GM19239 (cell line): Measurements from ENCODE around the gene NSUN7.

ENCODE experiments used
- DNase-seq: peaks from one replicate; pipeline ENCODE4 v3.0.0; 2011; ENCODE audit warnings: low spot score; ENCODE audit not compliant: insufficient read length
- FAIRE-seq: peaks from 2 replicates; lab custom pipeline; 2011; peaks lifted over from hg19 to GRCh38; lab: Jason Lieb, UNC

Gene NSUN7

DNA sequence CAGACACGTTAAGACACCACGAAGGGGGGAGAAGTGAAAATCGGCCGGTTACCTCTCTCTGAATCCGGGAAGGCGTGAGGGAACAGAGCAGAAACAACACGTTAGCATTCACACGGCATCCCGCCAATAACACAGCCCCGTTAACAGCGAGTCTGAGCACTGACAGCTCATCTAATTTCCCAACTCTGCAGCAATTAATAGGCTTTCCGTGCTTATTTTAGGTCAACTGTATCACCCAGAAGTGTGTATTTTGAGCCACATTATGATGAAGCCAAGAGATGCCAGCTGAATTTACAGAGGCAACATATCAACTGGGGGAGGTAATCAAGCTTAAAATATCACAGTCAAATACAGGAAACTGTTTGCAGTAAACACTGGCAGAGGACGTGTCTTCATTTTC is 92.6 kb downstream of the NSUN7 start:
- FAIRE-seq = no peak

DNA sequence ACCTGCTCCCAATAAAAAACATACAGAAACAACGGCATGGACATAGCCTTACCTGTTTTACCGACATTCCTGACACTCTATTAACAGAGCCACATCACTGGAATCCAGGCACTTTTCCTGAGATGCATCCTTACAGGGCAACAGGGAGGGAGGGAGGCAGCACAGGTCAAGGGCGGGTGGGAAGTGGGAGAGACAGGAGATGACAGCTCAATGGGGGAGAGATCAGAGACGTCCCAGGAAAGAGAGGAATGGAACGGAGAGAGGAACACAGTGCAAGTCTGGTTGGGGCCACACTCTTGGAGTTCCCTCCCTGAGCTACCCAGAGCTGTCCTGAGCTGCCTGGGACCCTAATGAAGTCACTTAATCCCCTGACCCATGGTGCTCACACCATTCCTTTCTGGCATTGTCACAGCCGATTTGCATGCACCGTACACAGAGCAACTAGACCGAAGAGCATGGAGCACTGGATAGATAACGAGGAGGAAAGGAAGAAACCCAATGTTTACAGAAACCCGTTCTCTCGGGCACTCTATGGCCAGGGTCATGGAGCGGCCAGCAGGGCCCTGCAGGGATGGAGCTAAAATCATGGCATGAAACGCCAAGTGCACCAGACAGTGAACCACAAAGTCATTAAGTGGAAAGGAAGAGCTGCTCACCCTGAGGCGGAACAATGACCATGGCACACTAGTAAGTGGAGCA is 93.1 kb downstream of the NSUN7 start:
- no peak for FAIRE-seq

More for the DNA sequence above, 92.6 kb downstream of the NSUN7 start:
- DNase-seq = no peak

DNA sequence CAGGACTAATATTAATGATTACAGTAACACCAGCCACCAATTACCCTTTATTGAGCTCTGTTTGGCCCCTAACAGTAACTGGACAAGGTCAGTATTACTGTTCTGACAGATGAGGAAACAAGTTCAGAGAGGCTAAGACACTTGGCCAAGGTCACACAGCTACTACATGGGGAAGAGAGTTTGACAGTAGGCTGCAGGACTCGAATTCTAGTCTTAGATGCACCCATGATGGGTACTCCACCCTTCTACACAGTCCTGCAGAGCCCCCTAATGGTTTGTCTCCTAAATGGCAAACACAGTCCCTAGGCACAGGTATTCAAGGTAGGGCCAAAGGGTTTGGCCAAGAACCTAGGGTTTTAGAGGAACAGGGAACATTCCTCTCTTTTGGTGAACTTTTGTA is 93.9 kb downstream of the NSUN7 start:
- peak; percentile 18 for FAIRE-seq
- no peak for DNase-seq

More for the DNA sequence above, 93.1 kb downstream of the NSUN7 start:
- no peak for DNase-seq

DNA sequence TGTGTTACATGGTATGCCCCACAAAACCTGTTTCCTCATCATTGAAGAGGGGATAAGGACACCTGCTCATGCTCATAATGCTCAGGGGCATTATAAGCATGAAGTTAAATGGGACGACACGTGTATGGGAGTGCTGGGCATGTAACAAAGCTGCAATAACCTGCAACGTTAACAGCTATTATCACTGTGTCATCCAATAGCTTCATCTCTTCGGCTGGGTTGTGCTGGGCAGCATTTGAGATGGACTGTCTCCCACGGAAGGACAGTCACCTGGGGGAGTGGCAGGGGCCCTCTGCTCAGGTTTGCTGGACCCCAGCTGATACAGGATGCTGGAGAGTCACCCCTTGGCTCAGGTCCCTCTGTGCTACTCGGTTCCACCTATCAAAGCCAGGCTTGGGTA is 94.5 kb downstream of the NSUN7 start:
- DNase-seq = no peak
- FAIRE-seq = no peak

DNA sequence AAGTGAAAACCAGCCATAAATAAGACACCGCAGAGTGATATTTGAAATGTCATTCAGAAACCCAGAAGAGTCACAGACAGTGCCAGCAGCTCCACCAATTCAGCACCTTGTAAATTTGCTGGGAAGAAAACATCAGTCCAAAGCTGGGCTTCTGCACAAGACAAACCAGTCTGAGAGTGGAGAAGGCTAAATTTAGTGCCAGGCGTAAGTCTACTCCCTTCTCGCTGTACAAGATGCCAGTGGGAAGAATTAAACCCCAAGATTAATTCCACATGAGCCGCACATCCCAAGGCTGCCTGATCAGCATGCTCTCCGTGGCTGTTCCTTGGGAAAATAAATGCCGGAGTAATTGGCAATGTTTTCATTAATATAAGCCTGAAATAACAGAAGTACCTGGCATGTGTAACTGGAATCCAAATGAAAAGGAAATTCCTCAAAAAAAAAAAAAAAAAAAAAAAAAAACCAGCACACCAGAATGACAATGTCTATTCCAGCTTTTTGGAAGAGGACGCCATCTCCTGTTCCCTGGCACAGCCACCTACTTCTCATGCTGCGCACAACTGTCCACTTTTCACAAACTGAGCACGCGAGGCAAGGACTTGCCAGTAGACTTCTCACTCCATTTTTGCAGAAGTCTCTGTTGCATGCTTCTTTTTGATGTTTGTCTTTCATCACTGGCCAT is 95.5 kb downstream of the NSUN7 start:
- no peak for DNase-seq
- FAIRE-seq = no peak

DNA sequence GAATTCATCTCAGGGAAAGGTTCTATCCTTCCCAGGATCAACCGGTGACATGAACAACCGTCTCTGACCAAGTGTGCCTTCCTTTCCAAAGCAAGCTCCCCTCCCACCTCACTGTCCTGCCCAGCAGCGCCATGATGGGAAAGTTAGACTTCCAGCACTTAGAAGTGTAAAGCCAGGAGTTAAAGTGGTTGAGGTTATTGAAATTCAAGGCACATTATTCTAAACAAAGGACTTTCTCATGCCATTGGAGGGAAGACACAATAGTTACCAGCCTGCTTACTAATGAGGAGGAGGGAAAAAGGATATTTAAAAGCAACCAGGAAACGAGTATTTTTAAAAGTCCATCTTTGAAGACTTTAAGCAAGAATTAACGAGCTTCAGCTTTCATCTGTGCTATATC is 96.8 kb downstream of the NSUN7 start:
- DNase-seq (no peak), FAIRE-seq (no peak)

DNA sequence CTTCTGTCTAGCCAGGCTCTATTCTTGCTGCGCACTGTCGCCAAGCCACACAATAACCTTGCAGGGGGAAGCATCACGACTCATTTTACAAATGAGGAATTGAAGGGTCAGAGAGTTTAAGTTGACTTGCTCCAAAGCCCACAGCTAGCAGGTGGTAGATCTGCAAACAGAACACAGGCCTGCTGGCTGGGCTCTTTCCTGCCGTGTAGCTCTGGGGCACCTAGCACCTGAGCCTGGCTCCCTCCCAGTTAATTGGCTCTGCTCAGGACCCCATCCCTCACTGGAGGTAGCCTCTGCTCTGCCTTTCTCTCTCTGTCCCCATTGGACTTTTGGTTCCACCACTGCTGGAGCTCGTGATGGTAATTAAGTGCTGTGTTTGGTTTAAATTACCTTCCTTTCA is 98.5 kb downstream of the NSUN7 start:
- DNase-seq (no peak), FAIRE-seq (no peak)

DNA sequence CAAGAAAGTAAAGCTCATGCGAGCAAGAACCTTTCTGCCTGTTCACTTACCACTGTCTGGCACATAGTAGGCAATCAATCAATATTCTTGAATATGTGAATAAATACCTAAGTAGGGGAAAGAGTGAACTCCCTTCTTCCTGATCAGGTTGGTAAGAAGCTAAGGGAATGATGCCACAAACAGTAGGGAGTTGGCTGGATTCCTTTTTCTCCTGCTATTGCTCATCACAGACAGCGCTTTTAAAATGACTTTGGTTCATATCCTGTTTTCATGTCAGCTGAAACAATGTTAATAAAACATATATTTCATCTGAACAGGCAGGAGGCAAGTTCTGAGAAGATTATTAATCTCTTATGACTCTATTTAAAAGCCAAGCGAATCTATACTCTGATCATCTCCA is 99.2 kb downstream of the NSUN7 start:
- DNase-seq = no peak
- no peak for FAIRE-seq

DNA sequence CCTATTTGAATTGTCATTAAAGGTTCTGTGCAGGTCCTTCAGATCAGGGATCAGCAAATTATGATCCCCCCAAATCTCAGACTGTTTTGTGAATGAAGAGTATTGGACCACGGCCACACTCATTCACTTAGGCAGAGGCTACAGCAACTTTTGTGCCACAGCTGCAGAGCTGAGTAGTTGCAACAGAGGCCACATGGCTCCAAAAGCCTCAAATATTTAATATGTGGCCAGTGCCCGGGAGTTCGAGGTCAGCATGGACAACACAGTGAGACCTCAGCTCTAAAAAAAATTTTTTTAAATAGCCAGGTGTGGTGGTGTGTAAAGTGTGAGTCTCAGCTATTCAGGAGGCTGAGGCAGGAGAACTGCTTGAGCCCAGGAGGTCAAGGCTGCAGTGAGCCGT is 100.7 kb downstream of the NSUN7 start:
- DNase-seq = no peak
- no peak for FAIRE-seq

DNA sequence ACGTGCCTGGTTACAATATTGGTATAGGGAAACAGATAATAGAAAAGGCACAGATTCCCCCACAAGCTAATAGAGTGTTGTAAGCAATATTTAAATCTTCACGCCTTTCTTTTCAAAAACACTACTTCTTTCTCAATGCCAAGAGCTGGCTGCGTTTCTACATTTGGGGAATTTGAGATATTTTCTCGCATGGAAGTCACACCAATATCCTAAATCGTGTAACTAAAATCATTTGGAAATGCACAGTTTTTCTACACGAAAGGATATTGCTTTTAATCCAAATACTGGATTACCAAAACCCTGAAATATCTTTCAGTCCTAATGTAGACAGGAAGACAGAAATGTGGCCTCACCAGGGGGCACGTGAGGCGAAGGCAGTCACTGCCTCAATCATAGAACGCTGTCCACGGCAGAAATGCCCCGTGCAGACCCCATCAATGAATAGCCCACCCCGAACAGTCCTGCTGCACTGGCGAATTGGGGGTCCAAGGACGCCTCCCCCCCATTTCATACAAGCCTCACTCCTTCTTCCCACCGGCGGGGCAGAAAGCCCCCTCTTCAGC is 106.6 kb downstream of the NSUN7 start:
- DNase-seq = no peak
- no peak for FAIRE-seq

DNA sequence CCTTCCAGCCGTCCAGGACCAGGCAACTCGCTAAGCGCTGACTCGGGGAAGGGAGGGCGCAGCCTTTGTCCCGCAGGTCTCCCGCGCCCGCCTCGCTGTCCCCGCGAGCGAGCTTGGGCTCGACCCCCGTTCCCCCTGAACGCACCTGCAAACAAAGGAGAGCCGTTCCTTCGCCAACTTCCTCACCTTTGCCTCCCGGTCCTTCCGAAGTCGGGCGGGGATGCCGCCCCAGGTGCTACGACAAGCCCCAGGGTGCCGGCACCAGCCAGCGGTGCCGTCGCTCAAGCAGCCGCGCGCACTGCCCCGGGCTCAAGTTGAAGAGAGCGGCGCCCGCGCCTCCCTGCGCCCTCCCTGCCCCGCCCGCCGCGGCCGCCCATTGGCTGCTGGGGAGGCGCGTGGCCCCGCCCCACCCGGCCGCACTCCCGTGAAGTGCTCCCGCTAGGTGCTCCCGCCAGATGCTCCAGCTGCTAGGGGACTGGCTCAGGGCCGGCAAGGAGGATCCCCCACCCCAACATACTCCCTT is 107.1 kb downstream of the NSUN7 start:
- DNase-seq = peak; percentile 66

DNA sequence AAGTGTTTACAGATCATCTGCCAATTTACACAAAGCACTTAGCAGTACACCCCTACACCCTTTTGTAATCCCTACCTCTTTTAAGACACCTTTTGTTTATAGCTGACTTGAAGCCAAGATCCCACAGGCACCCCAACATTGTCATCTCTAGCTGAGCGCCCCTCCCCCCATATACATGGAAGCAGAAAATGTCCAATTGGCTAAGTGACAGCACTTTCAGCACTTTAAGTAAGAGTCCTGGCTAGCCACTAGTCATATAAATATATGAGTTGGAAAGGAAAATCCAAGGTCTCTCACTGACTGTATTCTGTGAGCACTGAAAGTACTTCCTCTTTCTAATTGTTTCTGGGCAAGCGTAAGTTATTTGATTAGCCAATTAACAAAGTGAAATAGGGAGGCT is 108.2 kb downstream of the NSUN7 start:
- no peak for DNase-seq

More for the DNA sequence above, 107.1 kb downstream of the NSUN7 start:
- FAIRE-seq = peak; percentile 78

DNA sequence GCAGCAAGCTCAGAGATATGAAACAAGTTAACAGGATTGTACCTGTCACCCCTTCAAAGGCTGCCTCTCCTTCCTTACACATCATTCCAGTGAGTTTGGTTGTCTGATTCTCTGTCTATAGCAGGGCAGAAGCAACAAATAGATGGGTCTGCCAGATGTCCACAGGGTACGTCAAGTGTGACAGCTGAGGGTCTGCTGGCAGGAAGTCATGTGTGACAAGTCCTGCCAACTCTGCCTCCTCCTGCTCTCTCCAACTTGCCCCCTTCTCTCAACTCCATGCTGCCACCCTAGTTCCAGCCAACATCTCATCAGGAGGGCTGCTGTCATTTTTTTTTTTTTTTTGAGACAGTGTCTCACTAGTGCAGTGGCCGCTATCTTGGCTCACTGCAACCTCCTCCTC is 109.2 kb downstream of the NSUN7 start:
- DNase-seq = no peak
- no peak for FAIRE-seq

More for the DNA sequence above, 108.2 kb downstream of the NSUN7 start:
- FAIRE-seq = no peak
